Vagina (tissue), 2 donors: Measurements from ENCODE around the gene USP34. TPM values are rescaled to one million over a fixed set of nuclear protein-coding genes. Genes with fewer than 3 reads are reported as not detected.

Experiments used
- DNase-seq, 2 donors: peaks; one replicate each; pipeline ENCODE4 v3.0.0-alpha.2; 2017; ENCODE audit errors: extremely low spot score in 2 of 2
- H3K27ac ChIP-seq: fragments of 200-600 bp; sonication (generic); one replicate; pipeline ENCODE4 v1.5.1; 2019
- H3K27me3 ChIP-seq: fragments of 200-600 bp; sonication (generic); one replicate; pipeline ENCODE4 v1.5.1; 2019
- H3K36me3 ChIP-seq, 2 donors: fragments of 200-600 bp; sonication (generic); one replicate each; pipeline ENCODE4 v1.5.1; 2017 to 2019
- H3K4me1 ChIP-seq: fragments of 200-600 bp; sonication (generic); one replicate; pipeline ENCODE4 v1.5.1; 2019
- H3K4me3 ChIP-seq, 2 donors: fragments of 200-600 bp; sonication (generic); 1 replicate in 1 of 2; 2 replicates in 1 of 2; pipeline ENCODE4 v1.5.1; 2016 to 2019
- H3K9me3 ChIP-seq: fragments of 200-600 bp; sonication (generic); one replicate; pipeline ENCODE4 v1.5.1; 2019
- CTCF ChIP-seq, 3 experiments: fragments of 450-650 bp in 2 of 3; fragments of 200-600 bp in 1 of 3; sonication (generic) in 1 of 3; IDR thresholded peaks; one replicate each; pipeline ENCODE4 v1.5.1; 2017 to 2019; ENCODE audit warnings: antibody characterized with exemption in 3 of 3, mild to moderate bottlenecking in 2 of 3, moderate library complexity in 2 of 3
- POLR2A ChIP-seq, 2 donors: fragments of 450-650 bp; IDR thresholded peaks; one replicate each; pipeline ENCODE4 v1.6.1; 2017; ENCODE audit warnings: antibody characterized with exemption in 2 of 2, mild to moderate bottlenecking in 2 of 2, moderate library complexity in 2 of 2
- POLR2AphosphoS5 ChIP-seq, 2 donors: sonication (generic); formaldehyde crosslinking; IDR thresholded peaks; one replicate each; pipeline ENCODE4 v1.9.0; 2017; ENCODE audit warnings: antibody characterized with exemption in 2 of 2, mild to moderate bottlenecking in 2 of 2, low read depth in 1 of 2; ENCODE audit not compliant: insufficient read depth in 1 of 2
- intact Hi-C: fragments of 100-400 bp; cut with DNase I; formaldehyde crosslinking; loops from one replicate; pipeline ENCODE4 v1.15.1; 2023
- total RNA-seq: library from RNA; depleted of rRNA; stranded (reverse); fragments of >200 nt; gene quantifications from one replicate; pipeline ENCODE4 v1.2.3, GENCODE V29; 2016

The USP34 gene
- total RNA-seq, 1 donor from 2014 or later = 117 TPM

GRCh38 chr2:61218817-61219170 is 252.1 kb downstream of the USP34 start:
- Histone ChIP-seq H3K27ac (no peak overlapping the region), H3K4me1 (no peaks in the 10 kb centered on the region), H3K27me3 (no peaks in the 10 kb centered on the region), H3K36me3 (peaks cover 0 to 37% of the 10 kb centered on the region in 2 donors), H3K4me3 (no peak overlapping the region), H3K9me3 (no peaks in the 10 kb centered on the region)
- no peak for DNase-seq
- intact Hi-C loops = no loop called here
- TF ChIP-seq CTCF (IDR thresholded peaks at IDR 0.05) = no peak
- TF ChIP-seq POLR2AphosphoS5 (IDR thresholded peaks at IDR 0.05; ENCODE audit: insufficient read depth in 1 of 2, low read depth in 1 of 2) = no peak

- Histone ChIP-seq H3K4me1 (no peaks in the 10 kb centered on the region), H3K9me3 (no peaks in the 10 kb centered on the region), H3K4me3 (no peak overlapping the region), H3K27me3 (no peaks in the 10 kb centered on the region), H3K36me3 (peaks cover 0 to 41% of the 10 kb centered on the region in 2 donors), H3K27ac (no peak overlapping the region)
- intact Hi-C loops = no loop called here
- TF ChIP-seq POLR2A (IDR thresholded peaks at IDR 0.05) = no peak
- TF ChIP-seq CTCF (IDR thresholded peaks at IDR 0.05) = no peak
- no peak for TF ChIP-seq POLR2AphosphoS5 (IDR thresholded peaks at IDR 0.05; ENCODE audit: insufficient read depth in 1 of 2, low read depth in 1 of 2)
- DNase-seq = no peak
Measured at GRCh38 chr2:61218076-61218816, 252.6 kb downstream of the USP34 start.

GRCh38 chr2:61214171-61214570 is 256.7 kb downstream of the USP34 start:
- Histone ChIP-seq H3K4me1 (no peaks in the 10 kb centered on the region), H3K27me3 (no peaks in the 10 kb centered on the region), H3K27ac (no peak overlapping the region), H3K9me3 (no peaks in the 10 kb centered on the region), H3K36me3 (peaks cover 0 to 27% of the 10 kb centered on the region in 2 donors), H3K4me3 (no peak overlapping the region)
- DNase-seq = no peak
- intact Hi-C loops = no loop called here
- no peak for TF ChIP-seq CTCF (IDR thresholded peaks at IDR 0.05)
- TF ChIP-seq POLR2AphosphoS5 (IDR thresholded peaks at IDR 0.05; ENCODE audit: insufficient read depth in 1 of 2, low read depth in 1 of 2) = no peak
- TF ChIP-seq POLR2A (IDR thresholded peaks at IDR 0.05) = no peak

GRCh38 chr2:61210332-61210981 is 260.4 kb downstream of the USP34 start:
- Histone ChIP-seq H3K27ac (no peak overlapping the region), H3K9me3 (no peaks in the 10 kb centered on the region), H3K4me3 (no peak overlapping the region), H3K27me3 (no peaks in the 10 kb centered on the region), H3K4me1 (no peaks in the 10 kb centered on the region), H3K36me3 (peaks cover 0 to 45% of the 10 kb centered on the region in 2 donors)
- intact Hi-C loops = no loop called here
- TF ChIP-seq POLR2AphosphoS5 (IDR thresholded peaks at IDR 0.05; ENCODE audit: insufficient read depth in 1 of 2, low read depth in 1 of 2) = peak in 1 of 2 donors; percentile 8
- no peak for TF ChIP-seq CTCF (IDR thresholded peaks at IDR 0.05)
- TF ChIP-seq POLR2A (IDR thresholded peaks at IDR 0.05) = no peak
- no peak for DNase-seq

GRCh38 chr2:61205132-61205531 is 265.8 kb downstream of the USP34 start:
- no peak for DNase-seq
- TF ChIP-seq POLR2A (IDR thresholded peaks at IDR 0.05) (no peak), CTCF (IDR thresholded peaks at IDR 0.05) (no peak), POLR2AphosphoS5 (IDR thresholded peaks at IDR 0.05; ENCODE audit: insufficient read depth in 1 of 2, low read depth in 1 of 2) (no peak)
- no peak overlapping the region for H3K27ac ChIP-seq

More at GRCh38 chr2:61205132-61205531, 265.8 kb downstream of the USP34 start:
- intact Hi-C loops = no loop called here
- Histone ChIP-seq H3K27me3 (no peaks in the 10 kb centered on the region), H3K4me3 (no peak overlapping the region), H3K36me3 (peaks cover 0 to 62% of the 10 kb centered on the region in 2 donors), H3K9me3 (no peaks in the 10 kb centered on the region), H3K4me1 (no peaks in the 10 kb centered on the region)
